Ovary (tissue), 1 donor: ENCODE results near the gene FBXW8.

Source experiments
- EP300 ChIP-seq: sonication (generic); formaldehyde crosslinking; IDR thresholded peaks from one replicate; pipeline ENCODE4 v1.6.1; 2017; ENCODE audit warnings: antibody characterized with exemption
- POLR2A ChIP-seq: fragments of 450-650 bp; IDR thresholded peaks from one replicate; pipeline ENCODE4 v1.6.1; 2017; ENCODE audit warnings: antibody characterized with exemption, mild to moderate bottlenecking, moderate library complexity

GRCh38 chr12:116996621-116997020 is 85.9 kb downstream of the FBXW8 start:
- TF ChIP-seq EP300 (no peak), POLR2A (no peak)
